Erythroblast (primary cell): ENCODE results near the gene ZCWPW2.

ENCODE experiments used
- DNase-seq, 2 experiments: peaks; one replicate each; lab custom pipeline; 2025; lab: John Stamatoyannopoulos, UW
- GATA1 ChIP-seq: IDR thresholded peaks from 2 replicates; pipeline ENCODE4 v1.6.1; 2011; ENCODE audit warnings: low read depth, mild to moderate bottlenecking, control low read depth, low read length, moderate library complexity
- POLR2A ChIP-seq: IDR thresholded peaks from 2 replicates; pipeline ENCODE4 v1.6.1; 2011; ENCODE audit warnings: mild to moderate bottlenecking, low read length

The ZCWPW2 gene

GRCh38 chr3:28335246-28335645 lies 13.3 kb upstream of the ZCWPW2 start:
- TF ChIP-seq GATA1 (no peak), POLR2A (no peak)
- no peak for DNase-seq

- TF ChIP-seq POLR2A (no peak), GATA1 (no peak)
- no peak for DNase-seq
Measured at GRCh38 chr3:28337230-28337629, 11.3 kb upstream of the ZCWPW2 start.

DNA sequence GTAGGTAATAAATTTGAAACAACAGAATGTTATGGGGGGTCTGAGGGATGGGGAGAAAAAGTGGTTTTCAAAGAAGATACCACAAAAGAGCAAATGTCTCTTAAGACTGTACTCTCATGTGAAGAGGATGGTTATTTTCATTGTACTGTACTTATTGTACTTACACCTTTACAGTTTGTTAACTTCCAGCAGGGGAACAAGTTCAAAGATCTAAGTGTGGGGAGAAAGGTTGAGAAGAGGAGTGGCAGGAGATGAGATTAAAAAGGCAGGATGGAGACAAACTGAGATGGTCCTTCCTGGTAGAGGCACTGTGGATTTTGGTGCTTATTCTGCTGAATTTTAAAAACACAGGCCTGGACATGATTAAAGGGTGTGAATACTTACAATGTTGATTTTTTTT lies 5.4 kb upstream of the ZCWPW2 start:
- DNase-seq: no peak

DNA sequence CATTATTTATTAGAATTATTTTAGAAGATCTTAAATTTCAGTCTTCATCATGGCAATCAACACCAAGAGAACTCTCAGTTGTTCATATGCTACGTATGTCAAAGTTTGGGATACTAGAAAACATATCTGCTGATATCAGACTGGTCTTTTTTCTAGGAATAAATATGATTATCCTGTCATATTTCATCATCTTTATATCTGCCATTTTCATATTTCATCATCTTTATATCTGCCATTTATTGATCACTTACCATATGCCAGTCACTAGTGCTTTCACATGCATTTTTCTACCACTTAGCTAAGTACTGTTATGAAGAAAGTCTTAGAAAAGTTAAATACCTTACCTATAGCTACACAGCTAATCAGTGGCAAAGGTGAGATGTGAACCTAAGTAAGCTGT lies 2.8 kb upstream of the ZCWPW2 start:
- DNase-seq: no peak
- TF ChIP-seq POLR2A (no peak), GATA1 (no peak)

More for the DNA sequence above, 5.4 kb upstream of the ZCWPW2 start:
- TF ChIP-seq POLR2A (no peak), GATA1 (no peak)

DNA sequence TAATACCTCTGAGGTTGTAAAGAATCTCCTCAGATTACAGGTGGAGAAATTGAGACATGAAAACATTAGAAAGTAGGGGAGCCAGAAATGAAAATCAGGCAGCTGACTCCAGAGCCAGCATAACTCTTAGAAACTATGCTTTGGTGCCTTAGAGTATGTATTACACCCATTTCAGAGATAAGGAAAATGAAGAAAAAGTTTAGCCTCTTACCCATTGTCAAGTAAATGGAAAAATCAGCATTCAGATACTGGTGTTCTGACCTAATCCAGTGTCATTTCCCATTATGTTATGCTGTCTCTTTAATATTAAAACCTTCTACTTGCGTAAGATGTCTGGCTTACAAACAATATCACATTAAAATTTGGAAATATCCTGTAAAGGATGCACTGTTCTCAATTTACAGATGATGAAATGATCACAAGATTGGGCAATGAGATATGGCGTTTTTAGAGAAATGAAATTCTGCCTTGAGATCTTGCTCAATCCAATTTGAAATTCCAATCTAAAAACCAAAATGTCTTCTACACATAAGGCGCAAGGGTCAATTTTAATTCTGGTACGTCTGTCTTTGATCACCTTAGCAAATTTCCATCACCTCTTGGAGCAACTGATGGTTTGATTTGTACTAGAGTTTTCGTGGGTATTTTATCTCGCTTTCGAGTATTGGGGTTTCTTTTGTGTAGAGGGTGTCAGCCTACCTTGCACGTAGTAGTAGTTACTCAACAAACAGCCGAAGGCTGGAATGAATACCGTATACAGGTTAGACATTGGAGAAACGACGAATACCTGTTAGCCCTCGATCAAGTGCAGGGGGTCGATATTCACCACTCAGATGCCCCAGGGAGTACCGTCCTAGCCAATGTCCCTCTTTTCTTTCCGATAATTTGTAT lies 902 bp upstream of the ZCWPW2 start:
- DNase-seq: peak in 1 of 2 experiments; percentile 52

DNA sequence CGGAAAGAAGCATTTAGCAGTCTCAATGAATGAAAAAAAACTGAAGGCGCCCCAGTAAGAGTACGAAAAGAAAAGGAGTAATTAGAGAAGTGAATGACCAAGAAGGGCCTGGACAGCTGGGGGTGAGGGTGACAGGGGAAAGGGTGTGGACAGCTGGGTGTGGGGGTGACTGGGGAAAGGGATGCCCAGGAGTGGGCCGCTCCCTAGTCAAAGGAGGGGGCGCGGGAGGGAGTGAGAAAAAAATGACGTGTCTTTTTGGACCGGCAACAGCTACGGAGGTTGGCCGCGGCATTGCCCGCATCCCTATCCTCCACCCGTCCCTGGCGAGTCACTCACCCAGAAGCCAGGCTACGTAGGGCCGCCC lies 274 bp upstream of the ZCWPW2 start:
- peak; percentile 91 to 93 for DNase-seq
- no peak for TF ChIP-seq GATA1
- no peak for TF ChIP-seq POLR2A

More for the DNA sequence above, 902 bp upstream of the ZCWPW2 start:
- TF ChIP-seq POLR2A (no peak), GATA1 (no peak)

DNA sequence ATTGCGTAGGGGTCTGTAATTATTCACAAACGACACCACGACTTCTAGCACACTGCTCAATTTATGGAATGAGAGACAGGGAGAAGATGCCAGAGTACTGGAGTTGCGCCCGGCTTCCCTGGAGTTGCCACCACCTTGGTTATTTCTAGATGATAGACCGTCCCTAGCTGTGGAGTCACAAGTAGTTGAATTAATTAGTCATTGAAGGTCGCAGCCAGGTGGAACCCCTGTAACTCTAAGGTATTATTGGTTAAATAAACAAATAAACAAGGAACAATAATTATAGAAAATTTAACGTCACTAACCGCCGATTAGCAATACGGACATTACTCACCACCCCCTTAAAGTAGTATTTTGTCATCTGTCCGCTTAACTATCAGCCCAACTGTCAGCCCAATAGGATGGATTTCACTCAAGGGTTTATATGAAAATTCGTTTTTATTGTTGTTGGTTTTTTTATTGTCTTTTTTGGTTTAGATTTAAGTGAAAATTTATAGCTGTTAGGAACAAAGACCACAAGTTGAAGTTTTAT lies 1.0 kb downstream of the ZCWPW2 start:
- TF ChIP-seq GATA1 (no peak), POLR2A (no peak)
- DNase-seq: no peak

DNA sequence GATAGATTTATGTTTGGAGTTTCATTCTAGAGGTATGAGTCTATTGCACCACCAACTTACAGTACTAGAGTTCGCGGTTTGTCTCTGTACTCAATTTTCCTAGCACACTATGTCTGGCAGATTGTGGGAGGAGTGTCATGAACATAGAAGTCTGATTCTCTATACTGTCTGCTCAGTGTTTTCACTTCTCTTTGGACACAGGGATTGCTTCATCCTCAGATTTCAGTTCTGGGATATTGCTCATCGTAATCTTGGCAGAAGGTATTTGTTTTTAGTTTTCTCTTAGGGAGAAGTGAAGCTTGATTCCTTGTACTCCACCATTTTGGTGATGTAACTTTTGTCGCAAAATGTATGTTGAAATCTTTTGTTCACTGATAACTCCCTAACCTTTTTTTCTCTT lies 27.9 kb downstream of the ZCWPW2 start:
- DNase-seq: no peak
- TF ChIP-seq POLR2A (no peak), GATA1 (no peak)

DNA sequence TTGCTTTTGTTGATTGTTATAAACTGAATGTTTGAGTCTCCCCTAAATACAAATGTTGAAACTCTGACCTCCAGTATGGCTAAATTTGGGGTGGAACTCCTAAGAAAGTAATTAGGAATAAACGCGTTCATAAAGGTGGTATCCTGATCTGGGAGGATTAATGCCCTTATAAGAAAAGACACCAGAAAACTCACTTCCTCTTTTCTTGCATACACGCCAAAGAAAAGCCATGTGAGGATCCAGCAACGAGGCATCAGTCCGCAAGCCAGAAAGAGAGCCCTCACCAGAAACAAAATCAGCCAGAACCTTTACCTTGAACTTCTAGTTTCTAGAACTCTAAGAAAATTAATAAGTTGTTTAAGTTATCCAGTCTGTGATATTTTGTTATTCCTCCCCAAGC lies 37.5 kb downstream of the ZCWPW2 start:
- DNase-seq: no peak
- TF ChIP-seq GATA1 (no peak), POLR2A (no peak)

DNA sequence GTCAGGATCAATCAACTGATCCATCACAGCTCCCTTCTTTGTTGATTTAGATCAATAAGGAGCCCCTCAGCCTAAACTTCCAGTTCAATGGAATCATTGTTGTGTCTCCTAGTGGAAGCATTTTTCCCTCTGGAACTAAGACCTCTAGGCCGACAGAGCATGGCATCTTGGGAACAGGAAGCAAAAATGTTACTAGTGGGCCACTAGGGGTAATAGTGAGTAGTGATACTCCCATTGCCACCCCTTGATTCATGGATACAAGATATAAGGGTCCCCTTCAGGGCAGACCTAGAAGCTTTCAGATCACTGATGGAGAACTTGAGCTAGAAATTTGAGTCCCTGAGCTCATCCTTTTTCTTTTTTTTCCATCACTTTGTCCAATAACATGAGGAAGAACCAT lies 40.5 kb downstream of the ZCWPW2 start:
- TF ChIP-seq POLR2A (no peak), GATA1 (no peak)
- no peak for DNase-seq

DNA sequence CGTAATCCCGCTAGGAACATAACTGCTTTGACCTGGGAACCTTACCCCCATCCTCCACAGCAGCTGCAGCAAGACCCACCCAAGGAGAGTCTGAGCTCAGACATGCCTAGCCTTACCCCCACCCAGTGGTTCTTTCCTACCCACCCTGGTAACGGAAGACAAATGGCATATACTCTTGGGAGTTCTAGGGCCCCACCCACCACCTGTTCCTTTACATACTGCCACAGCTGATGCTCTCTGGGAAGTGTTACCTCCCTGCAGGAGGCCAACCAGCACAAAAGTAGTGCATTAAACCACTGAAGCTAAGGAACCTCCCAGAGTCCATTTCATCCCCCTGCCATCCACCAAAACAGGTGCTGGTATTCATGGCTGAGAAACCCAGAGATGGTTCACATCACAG lies 50.7 kb downstream of the ZCWPW2 start:
- TF ChIP-seq GATA1: no peak
- TF ChIP-seq POLR2A: no peak
- no peak for DNase-seq

- DNase-seq: no peak
- TF ChIP-seq POLR2A (no peak), GATA1 (no peak)
Measured at GRCh38 chr3:28406241-28406640, 57.7 kb downstream of the ZCWPW2 start.

- no peak for TF ChIP-seq GATA1
- no peak for TF ChIP-seq POLR2A
- DNase-seq: no peak
Measured at GRCh38 chr3:28449398-28449797, 100.9 kb downstream of the ZCWPW2 start.

DNA sequence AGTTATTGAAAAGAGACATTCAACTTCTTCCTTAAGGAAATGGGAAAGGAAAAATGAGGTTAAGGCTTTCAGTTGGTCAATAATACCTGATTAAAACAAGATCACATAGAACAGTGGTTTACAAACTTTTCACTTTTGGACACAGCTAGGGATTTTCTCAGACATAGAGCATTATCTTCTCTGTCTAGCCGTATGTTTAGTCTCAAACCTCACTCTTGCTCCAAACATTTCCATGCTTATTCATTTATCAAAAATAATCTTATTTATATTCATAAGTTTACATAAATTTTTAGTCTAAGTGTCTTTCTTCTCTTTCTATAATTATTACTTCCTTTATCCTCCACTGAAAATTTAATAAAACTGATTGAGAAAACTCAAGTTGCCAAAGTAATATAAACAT lies 114.3 kb downstream of the ZCWPW2 start:
- DNase-seq: no peak
- TF ChIP-seq GATA1: no peak
